ENCODE data around the gene CAP1.
"Not testable (repeated sequence)": the region's sequence is repeated elsewhere in the genome, so short reads cannot be mapped to it uniquely, and the experiment has no call there.

The CAP1 gene

DNA sequence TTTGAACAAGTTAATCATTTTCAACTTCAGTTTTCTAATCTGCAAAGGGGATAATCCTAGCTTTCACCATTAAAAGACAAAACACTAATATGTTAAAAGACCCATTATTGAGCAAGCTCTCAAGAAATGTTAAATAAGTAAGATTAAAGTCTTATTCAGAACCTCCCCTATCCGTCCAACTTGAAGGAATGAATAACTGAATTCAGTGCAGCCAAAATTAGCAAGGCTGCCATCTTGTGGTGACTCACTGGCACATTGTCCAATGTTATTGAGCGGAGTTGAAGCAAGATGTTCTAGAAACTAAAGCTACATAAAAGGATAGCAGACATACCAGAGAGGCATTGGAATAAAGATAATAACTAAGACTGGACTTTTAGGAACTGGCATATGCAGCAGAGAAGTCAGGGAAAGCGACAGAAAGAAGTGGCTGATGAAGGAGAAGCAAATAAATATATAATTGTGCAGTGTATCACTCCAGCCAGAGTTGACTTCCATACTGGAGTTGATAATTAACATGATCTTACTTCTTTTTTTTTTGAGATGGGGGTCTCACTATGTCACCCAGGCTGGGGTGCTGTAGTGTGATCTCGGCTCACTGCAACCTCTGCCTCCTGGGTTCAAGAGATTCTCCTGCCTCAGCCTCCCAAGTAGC, 8.2 kb upstream of the CAP1 start:
- peak; percentile 34 for DNase-seq

DNA sequence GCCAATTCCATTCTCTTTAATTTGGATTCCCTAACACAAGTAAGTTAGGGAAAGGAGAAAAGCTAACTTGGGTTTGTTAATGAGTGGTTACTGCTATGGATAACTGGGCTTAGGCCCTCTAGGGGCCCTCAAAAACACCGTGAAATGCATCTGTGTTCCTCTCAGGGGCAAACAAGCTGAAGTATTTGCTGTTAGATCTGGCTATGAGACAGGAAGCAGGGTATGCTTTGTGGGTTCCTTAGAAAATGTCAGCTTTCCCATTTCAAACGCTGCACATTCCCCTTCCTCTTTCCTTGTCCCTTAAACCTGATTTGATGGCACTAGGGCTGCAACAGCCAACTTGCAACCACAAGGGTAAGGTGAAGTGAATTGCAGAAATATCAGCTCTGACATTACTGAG, 5.7 kb upstream of the CAP1 start:
- no peak for DNase-seq

DNA sequence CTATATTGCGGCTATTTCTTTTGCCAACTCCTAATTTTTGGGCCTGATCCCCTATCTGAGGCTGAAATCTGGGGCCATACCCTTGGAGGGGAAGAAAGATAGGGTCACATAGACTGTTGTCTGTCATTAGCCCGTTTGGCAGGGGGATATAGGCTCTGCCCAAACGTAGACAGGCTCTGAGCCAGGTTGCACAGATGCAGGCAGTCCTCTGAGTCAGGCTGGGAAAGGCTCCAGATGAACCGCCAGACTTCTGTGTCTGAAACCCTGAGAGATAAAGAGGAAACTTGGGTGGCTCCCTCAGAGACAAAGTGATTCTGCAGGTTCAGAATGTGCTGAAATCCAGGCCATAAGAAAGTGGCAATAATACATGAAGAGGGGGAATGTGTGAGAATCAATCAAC, 4.0 kb upstream of the CAP1 start:
- no peak for DNase-seq

DNA sequence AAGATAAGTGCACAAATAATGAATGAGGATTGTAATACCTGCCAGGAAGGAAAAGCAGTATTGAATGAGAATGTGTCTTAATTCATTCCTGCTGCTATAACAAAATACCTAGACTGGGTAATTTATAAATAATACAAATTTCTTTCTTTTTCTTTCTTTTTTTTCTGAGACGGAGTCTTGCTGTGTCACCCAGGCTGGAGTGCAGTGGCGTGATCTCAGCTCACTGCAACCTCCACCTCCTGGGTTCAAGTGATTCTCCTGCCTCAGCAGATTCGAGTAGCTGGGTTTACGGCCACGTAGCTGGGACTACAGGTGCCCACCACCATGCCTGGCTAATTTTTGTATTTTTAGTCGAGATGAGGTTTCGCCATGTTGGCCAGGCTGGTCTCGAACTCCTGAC, 3.3 kb upstream of the CAP1 start:
- not testable (repeated sequence) for DNase-seq

DNA sequence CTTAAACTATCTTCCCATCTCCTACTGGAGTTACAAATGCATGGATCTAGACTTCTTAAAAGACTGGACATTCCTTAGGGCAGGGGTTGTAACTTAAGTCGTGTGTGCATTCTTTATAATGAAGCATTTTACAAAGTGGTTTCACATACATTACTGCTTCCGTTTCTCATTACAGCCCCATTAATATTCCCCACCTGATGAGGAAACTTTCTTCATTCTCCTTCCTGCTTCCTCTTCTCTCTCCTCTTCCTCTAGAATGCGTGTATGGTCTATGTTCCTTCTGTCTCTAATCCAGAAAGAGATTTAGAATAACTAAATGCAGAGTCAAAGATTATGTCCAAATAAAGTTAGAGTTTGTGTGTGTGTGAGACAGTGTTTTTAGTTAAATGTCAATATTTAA, 1.8 kb upstream of the CAP1 start:
- DNase-seq: no peak

DNA sequence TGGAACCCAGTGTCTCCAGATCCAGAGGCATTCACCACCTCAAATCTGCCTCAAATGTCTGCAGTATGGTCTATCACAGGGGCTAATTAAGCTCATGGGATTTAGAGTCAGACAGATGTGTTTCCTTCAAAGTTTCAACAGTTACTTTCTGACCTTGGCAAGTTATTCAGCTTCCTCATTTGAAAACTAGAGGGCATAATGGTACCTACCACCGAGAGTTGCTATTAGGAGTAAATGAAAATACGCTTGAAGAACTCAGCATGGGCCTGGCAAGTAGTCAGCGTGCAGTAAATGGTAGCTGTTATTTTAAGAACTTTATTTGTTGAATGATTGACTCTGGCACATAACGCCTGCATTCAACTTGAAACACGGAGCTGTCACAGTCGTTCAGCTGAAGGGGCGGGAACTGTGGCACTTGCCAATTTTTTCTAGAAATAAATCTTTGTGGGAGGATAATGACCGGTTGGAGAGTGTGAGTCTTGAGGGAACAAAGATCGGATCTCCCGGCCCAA, 1.2 kb upstream of the CAP1 start:
- no peak for DNase-seq

DNA sequence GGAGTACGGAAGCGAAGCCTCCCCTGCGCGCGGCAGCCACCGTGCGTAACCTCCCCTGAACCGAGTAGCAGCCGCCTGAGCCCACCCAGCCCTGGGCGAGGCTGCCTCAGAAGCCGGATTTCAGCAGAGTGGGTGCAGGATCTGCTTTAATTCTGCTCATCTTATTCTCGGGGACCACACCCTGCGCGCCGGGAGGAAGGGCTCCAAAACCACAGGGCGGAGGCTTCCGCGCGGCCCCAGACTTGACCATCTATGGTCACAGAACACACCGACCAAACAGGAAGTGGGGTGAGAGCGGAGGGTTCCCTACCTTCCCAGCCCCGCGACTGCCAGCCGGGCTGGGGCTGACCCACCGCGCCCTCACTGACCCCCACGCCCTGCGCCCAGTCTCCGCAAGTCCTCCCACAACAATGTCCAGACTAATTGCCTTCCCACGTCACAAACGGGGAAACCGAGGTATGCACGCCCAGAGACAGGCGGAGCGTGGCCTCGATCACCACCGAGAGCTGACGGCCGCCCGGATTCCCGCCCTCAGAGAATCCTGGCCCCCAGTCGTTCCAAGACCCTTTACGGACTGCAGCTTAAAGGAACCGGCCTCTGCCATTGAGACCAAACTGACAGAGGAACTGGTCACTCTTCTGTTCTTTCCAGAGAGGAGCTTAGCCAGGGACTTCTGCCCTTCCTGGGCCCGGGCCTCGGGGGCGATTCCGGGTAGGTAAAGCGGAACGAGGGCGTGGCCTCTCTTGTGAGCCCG, 595 bp upstream of the CAP1 start:
- DNase-seq: peak; percentile 84

DNA sequence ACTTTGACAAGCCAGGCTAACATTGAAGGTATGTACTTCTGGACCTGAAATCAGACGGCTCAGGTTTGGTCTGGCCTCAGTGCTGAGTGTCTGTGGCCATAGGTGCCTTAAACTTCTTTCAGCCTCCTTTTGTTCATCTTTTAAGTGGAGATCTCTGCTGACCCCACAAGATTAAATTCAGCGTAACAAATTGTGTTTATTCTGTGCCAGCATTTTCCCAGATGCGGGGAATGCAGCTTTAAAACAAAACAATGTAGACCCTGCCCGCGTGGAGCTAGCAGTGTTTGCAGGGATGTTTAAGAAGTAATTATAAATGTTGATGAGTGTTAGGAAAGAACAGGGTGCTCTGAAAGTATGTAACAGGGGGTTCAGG, 923 bp downstream of the CAP1 start:
- no peak for DNase-seq

DNA sequence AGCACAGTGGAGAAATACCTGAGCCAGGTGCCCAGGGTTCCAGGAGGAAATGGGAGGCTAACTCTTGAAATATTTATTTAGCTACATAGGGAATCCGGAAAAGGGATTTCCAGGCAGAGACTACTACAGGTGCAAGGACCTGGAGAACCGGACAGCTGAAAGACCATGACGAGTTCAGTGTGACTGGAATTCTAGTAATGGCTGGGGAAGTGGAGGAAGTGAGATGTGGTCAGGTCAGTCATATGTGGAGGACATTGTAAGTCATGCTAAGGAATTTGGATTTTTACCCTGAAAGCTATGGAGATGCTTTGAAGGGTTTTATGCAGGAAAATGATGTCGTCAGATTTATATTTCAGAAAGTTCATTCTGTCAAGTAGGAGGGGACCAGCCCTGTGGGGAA, 1.8 kb downstream of the CAP1 start:
- no peak for DNase-seq

DNA sequence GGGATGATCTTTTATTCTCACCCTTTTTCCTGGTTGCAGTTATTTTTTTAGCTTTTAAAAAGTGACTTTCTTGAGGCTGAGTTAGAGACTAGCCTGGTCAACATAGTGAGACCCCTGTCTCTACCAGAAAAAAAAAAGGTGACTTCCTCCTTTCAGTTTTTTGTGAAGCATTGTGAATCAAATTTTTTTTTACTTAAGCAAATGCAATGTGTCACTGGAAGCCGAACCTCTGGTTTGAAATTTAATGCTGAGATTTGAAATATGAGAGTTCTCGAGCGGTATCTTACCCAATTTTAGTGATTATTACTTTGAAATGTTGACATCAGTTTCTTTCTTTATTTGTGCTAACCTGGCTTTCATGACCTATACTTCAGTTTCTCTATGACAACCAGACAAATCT, 3.6 kb downstream of the CAP1 start:
- DNase-seq: no peak

DNA sequence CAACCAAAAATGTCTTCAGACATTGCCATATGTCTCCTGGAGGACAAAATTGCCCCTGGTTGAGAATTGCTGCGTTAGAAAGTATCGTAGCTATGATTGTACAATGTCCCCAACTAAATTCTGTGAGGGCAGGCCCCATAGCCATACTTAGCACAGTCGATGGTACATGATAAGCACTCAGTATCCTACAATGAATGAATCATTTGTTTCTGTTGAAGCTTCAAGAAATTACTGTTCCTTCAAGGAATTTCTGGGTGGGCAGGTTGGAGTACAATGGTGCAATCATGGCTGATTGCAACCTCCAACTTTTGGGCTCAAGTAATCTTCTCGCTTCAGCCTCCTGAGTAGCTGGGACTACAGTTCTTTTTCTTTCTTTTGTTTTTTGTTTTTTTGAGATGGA, 4.7 kb downstream of the CAP1 start:
- DNase-seq: no peak

DNA sequence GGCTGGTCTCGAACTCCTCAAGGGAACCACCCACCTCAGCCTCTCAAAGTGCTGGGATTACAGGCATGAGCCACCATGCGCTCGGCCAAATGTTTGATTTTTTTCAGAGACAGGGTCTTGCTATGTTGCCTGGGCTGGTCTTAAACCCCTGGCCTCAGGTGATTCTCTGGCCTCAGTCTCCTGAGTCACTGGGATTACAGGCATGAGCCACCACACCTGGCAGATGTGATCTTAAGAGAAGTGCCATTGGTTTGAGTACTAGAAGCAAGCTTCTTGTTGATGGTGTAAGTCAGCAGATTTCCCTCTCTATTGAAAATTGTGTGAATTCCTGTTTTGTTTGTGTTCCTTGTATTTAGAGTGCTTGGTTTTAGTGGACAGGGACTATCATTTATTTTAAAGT, 5.2 kb downstream of the CAP1 start:
- DNase-seq: no peak

DNA sequence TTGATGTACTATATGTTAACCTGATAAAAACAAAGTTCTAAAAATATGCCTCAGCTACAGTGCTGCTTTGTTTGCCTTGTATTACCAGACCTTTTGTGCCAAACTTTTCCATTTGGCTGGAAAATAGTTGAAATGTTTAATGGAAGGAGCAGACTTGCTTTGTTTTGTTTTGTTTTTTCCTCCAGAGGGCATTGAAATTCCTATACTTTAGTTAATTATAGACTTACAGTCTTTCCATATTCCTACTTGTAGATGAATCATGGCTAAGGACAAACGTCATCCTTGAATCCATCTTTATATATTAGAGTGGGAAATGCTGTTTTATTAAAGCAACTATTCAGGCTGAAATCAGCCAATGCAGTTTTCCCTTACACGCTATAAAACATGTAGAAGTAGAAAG, 6.7 kb downstream of the CAP1 start:
- no peak for DNase-seq

DNA sequence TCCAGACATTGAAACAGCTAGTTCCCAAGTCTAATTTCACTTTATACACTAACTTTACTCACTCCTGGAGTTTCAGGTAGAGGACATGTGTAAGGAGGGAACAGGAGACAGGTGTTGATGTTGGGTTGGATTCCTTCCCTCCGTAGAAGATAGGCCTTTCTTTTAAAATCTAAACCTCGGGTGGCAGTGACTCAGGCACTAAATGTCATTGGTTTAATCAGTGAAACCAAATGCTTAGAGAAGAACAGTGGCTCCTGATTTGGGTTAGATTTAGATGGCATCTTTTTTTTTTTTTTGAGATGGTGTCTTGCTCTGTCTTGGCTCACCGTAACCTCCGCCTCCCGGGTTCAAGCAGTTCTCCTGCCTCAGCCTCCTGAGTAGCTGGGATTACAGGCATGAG, 7.2 kb downstream of the CAP1 start:
- DNase-seq: no peak

DNA sequence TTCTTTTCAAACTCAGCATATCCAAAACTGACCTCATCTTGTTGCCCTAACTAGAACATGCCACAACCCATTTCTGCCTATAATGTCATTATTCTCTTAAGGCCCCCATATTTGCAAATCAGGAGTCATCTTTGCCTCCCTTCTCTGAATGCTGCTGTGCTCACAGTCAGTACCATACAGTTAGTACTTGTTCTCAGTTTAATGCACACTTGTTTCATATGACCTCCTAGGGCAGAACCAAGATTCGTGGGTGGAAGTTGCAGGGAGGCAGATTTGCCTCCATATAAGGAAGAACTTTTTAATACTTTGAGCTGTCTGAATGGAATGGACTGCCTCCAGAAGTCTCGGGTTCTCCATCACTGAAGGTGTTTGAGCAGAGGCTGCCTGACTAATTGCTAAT, 9.2 kb downstream of the CAP1 start:
- peak; percentile 39 for DNase-seq

DNA sequence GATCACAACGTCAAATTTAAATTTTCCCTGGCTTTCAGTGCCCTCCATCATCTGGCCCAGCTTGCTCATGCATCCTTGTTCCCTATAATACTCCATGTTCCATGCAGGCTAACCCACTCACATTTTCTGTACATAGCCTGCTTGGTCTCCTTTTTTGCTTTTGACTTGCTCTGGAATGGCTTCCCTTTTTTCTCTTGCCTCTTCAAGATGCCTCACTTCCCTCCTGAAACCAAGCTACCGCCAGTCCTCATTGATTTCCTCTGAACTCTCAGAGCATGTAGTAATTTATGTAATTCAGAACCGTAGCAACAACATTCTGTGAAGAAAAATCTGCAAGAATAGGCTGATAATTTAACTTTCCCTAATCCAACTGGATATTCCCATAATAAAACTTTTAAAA, 10.3 kb downstream of the CAP1 start:
- no peak for DNase-seq

DNA sequence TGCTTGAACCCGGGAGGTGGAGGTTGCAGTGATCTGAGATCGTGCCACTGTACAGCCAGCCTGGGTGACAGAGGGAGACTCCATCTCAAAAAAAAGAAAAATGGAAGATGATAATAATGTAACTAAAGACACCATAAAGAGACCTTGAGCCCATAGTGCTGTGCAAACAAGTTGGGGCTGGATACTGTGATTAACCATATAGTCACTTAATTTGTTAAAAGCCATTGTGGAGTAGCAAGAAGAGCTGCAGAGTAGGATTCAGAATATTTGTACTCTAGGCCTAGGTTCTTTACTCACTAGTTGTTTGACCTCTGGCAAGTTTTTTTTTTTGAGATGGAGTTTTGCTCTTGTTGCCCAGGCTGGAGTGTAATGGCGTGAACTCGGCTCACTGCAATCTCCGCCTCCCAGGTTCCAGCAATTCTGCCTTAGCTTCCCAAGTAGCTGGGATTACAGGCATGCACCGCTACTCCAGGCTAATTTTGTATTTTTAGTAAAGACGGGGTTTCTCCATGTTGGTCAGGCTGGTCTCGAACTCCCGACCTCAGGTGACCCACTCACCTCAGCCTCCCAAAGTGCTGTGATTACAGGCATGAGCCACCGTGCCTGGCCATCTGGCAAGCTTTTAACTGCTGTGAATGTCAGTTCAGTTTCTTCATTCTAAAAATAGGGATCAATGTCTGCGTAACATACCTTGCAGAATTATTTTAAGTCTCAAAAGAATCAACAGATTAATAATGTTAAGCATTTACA, 12.8 kb downstream of the CAP1 start:
- DNase-seq: no peak

DNA sequence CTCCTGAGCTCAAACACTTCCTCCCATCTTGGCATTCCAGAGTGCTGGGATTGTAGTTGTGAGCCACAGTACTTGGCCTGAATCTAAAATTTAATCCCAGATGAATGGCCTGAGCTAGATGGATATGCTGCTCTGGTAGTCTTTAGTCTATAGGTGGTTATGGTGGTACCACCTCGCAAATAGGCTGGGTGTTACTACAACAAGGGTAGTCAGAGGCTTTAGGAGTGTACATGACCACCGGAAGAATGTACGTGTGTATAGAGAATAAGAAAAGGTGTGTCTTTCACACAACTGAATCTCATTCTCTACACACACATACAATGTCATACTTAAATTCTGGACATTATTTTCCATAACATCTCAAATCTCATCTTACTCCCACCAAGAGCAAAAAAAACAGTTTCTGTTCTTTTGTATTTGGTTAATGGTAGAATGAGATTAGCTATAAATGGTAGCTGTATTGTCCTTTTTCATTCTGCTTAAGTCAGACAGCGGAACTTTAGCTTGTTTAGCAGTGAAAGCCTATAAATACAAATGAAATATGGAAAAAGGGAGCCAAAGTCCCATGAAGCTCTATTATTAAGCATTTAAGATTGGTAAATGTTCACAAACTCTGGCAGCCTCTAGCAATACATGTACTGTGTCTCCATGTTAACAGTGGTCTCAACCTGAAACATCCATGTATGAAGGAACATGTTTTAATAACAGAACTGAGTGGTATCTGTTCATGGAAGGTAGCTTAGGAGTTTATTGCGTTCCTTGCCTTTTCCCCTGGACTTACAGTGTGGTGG, 16.2 kb downstream of the CAP1 start:
- DNase-seq: no peak

DNA sequence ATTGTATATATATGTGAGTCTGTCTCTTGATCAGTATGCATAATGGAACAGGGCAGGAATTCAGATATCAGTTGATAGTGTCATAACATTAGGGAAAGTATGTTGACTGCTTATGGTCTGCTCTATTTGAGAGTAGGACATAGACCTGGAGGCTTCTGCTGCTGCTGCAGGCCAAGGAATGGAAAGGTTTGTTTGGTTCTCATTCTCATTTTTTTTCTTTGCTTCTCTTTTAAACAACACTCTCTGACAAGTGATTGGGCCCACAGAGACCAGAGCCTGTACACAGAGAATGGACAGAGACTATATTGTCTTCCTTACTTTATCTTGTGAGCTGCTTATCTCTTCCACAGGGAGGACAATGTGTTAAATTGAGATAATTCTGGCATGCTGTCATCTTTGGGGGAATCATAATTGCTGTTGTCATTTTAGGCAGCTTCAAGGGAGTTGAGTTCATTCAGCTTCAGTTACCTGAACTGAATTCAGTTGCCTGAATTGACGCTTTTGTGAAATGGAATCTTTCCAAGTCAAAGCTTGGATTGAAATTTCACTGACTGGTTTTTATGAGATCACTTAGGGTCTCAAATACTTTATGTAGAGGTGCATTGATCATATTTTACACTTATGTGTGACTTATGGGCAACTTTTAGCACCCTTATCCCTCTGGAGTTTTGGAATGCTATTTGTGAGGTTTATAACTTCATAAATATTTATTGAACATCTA, 16.9 kb downstream of the CAP1 start:
- no peak for DNase-seq

DNA sequence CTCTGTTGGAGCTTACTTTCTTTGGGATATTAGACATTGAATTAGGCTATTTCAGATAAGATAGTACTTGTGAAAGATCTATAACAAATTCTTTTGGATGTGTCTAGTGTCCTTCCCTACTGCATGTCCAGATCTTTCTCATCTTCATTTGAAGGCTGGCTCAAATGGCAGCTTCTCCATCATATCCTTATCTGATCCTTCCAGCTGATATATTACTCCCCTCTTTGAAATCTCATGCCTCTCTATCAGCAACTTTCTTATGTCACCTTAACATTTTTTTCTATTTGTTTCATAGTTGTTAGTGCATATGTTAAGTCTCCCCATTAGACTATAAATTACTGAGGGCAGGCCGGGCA, 17.5 kb downstream of the CAP1 start:
- DNase-seq: no peak

DNA sequence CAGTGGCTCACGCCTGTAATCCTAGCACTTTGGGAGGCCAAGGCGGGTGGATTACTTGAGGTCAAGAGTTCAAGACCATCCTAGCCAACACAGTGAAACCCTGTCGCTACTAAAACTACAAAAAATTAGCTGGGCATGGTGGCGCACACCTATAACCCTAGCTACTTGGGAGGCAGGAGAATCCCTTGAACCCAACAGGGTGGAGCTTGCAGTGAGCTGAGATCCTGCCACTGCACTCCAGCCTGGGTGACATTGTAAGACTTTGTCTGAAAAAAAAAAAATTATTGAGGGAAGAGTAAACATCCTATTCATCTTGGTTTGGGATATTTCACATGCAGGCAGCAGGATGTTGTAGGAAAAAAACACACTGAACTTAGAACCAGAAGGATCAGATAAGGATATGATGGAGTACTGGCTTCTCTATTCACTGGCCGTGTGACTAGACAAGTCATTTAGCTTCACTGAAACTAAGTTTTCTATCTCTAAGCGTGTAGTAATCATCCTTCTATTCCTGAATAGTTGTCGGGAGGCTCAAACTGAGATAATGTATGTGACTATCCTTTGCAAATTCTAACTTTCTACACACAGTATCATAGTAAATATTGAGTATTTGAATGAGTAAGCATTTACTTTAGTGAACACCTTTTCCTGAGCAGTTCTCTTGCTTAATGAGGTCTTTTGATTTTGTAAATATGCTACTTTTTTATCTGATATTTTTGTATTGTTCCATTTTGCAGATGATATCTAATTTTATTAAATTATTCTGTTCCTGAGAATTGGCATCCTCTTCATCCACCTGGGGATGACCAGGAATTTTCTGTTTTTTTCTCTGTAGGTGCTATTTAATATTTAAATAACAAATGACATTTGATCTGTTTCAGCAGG, 18.2 kb downstream of the CAP1 start:
- DNase-seq: no peak
